PFSK-1 (cell line): ENCODE results near the gene HTR5A.

Source experiments
- POLR2AphosphoS5 ChIP-seq: IDR thresholded peaks from 2 replicates; pipeline ENCODE4 v1.6.1; 2012; ENCODE audit warnings: low read depth, mild to moderate bottlenecking, control low read depth, low read length, moderate library complexity
- TAF1 ChIP-seq: IDR thresholded peaks from 2 replicates; pipeline ENCODE4 v1.6.1; 2012; ENCODE audit warnings: low read length, control low read depth, borderline replicate concordance; ENCODE audit not compliant: insufficient read depth

- TF ChIP-seq POLR2AphosphoS5 (no peak), TAF1 (no peak)
These were observed 33.7 kb downstream of the HTR5A start for GRCh38 chr7:155103839-155104238.
